Hepatocyte (in vitro differentiated cells): ENCODE results near the gene BBS1.

ENCODE experiments used
- EZH2 ChIP-seq: fragments of 200-600 bp; sonication (generic); IDR thresholded peaks from 2 replicates; pipeline ENCODE4 v1.6.1; 2016; ENCODE audit warnings: antibody characterized with exemption, mild to moderate bottlenecking, borderline replicate concordance
- EZH2phosphoT487 ChIP-seq: fragments of 200-600 bp; sonication (generic); IDR thresholded peaks from one replicate; pipeline ENCODE4 v1.6.1; 2018; ENCODE audit warnings: antibody characterized with exemption, mild to moderate bottlenecking, low read depth, moderate library complexity; ENCODE audit not compliant: unreplicated experiment, severe bottlenecking
- TF ChIP-seq, protein P1 (sequence below): fragments of 200-600 bp; sonication (generic); IDR thresholded peaks from 2 replicates; pipeline ENCODE4 v1.5.1; 2016; ENCODE audit warnings: antibody characterized with exemption, mild to moderate bottlenecking; ENCODE audit not compliant: poor library complexity

DNA sequence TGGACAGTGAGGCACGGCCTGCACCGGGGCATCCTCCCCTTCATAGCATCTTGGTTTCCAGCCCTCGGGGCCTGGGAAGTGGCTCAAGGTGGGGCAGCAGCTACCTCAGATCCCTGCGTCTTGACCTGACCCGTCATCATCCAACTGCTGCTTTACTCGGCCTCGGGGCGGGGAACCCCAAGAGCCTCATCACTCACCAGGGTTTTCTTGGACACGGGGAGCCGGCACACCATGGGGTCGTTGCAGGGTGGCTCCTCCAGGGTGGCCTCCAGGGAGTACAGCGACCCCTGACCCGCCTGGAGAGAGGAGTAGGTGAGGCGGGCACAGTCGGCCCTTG lies 57.3 kb downstream of the BBS1 start:
- TF ChIP-seq, protein P1, sequence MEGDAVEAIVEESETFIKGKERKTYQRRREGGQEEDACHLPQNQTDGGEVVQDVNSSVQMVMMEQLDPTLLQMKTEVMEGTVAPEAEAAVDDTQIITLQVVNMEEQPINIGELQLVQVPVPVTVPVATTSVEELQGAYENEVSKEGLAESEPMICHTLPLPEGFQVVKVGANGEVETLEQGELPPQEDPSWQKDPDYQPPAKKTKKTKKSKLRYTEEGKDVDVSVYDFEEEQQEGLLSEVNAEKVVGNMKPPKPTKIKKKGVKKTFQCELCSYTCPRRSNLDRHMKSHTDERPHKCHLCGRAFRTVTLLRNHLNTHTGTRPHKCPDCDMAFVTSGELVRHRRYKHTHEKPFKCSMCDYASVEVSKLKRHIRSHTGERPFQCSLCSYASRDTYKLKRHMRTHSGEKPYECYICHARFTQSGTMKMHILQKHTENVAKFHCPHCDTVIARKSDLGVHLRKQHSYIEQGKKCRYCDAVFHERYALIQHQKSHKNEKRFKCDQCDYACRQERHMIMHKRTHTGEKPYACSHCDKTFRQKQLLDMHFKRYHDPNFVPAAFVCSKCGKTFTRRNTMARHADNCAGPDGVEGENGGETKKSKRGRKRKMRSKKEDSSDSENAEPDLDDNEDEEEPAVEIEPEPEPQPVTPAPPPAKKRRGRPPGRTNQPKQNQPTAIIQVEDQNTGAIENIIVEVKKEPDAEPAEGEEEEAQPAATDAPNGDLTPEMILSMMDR, result no peak
- TF ChIP-seq EZH2 (no peak), EZH2phosphoT487 (no peak)
